Parathyroid adenoma (tissue), 2 donors: ENCODE results near the gene CPNE5.

Source experiments
- H2AFZ ChIP-seq: fragments of 300-600 bp; sonication (generic); one replicate; pipeline ENCODE4 v1.7.0; 2017; ENCODE audit warnings: antibody characterized with exemption, mild to moderate bottlenecking
- H3K27ac ChIP-seq: fragments of 300-600 bp; sonication (generic); one replicate; pipeline ENCODE4 v1.7.0; 2017
- H3K27me3 ChIP-seq: fragments of 300-600 bp; sonication (generic); one replicate; pipeline ENCODE4 v1.7.0; 2017; ENCODE audit warnings: low read length; ENCODE audit not compliant: control insufficient read depth, insufficient read depth
- H3K36me3 ChIP-seq: fragments of 300-600 bp; sonication (generic); one replicate; pipeline ENCODE4 v1.7.0; 2017; ENCODE audit warnings: low read length; ENCODE audit not compliant: control insufficient read depth, insufficient read depth
- H3K4me1 ChIP-seq: fragments of 300-600 bp; sonication (generic); one replicate; pipeline ENCODE4 v1.7.0; 2017; ENCODE audit warnings: control low read depth
- H3K4me2 ChIP-seq: fragments of 300-600 bp; sonication (generic); one replicate; pipeline ENCODE4 v1.7.0; 2017; ENCODE audit warnings: low read length
- H3K4me3 ChIP-seq: fragments of 300-600 bp; sonication (generic); one replicate; pipeline ENCODE4 v1.7.0; 2017; ENCODE audit warnings: low read depth, low read length
- H3K79me2 ChIP-seq: fragments of 300-600 bp; sonication (generic); one replicate; pipeline ENCODE4 v1.7.0; 2017; ENCODE audit warnings: control low read depth
- H3K9ac ChIP-seq: fragments of 300-600 bp; sonication (generic); one replicate; pipeline ENCODE4 v1.7.0; 2017; ENCODE audit warnings: mild to moderate bottlenecking
- H3K9me3 ChIP-seq: fragments of 300-600 bp; sonication (generic); one replicate; pipeline ENCODE4 v1.7.0; 2017; ENCODE audit warnings: low read length; ENCODE audit not compliant: control insufficient read depth
- TF ChIP-seq, protein P1 (sequence below): fragments of 300-600 bp; sonication (generic); IDR thresholded peaks from one replicate; pipeline ENCODE4 v1.7.0; 2017; ENCODE audit warnings: antibody characterized with exemption, mild to moderate bottlenecking
- donor health status: primary hyperparathyroidism.

The CPNE5 gene

DNA sequence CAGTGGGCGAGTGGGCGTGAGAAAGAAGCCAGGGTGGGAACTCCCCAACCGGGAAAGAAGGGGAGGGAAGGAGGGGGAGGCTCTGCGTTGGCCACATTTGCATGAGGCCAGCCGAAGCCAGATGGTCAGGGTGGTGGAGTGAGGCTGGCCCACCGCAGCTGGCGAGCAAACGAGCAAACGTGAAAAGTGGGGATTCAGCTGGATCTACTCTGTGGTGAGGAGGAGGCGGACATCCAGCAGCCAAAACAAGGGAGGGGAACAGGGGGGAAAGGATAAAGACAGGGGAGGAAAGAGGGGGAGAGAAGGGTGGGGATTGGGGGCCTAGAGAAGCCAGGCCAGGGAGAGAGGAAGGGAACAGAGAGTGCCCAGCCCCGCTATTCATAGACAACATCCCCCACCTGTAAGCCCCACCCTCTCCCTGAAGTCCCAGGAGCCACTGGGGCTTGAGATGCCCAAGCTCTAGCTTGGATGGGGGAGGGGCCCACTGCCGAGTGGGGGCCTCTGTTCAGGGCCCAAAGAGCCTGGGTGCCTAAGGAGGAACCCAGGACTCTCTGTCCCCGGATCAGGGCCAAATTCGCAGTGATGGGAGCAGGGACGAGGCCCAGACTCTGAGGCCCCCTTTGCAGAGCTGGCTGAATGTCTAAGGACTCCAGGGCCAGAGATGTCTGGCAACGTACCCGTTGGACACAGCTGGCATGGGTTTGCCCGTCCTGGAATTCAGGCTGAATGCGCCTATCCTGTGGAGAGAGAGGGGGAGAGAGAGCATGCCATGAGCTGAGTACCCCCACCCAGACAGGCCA, 45.1 kb downstream of the CPNE5 start:
- H3K36me3 ChIP-seq: no peaks in the 10 kb centered on the region
- no peaks in the 10 kb centered on the region for H3K27me3 ChIP-seq
- no peak overlapping the region for H3K27ac ChIP-seq
- H3K9me3 ChIP-seq: no peaks in the 10 kb centered on the region
- no peaks in the 10 kb centered on the region for H3K4me1 ChIP-seq
- H3K4me2 ChIP-seq: no peak overlapping the region
- no peak overlapping the region for H2AFZ ChIP-seq
- H3K9ac ChIP-seq: no peak overlapping the region
- TF ChIP-seq, protein P1, sequence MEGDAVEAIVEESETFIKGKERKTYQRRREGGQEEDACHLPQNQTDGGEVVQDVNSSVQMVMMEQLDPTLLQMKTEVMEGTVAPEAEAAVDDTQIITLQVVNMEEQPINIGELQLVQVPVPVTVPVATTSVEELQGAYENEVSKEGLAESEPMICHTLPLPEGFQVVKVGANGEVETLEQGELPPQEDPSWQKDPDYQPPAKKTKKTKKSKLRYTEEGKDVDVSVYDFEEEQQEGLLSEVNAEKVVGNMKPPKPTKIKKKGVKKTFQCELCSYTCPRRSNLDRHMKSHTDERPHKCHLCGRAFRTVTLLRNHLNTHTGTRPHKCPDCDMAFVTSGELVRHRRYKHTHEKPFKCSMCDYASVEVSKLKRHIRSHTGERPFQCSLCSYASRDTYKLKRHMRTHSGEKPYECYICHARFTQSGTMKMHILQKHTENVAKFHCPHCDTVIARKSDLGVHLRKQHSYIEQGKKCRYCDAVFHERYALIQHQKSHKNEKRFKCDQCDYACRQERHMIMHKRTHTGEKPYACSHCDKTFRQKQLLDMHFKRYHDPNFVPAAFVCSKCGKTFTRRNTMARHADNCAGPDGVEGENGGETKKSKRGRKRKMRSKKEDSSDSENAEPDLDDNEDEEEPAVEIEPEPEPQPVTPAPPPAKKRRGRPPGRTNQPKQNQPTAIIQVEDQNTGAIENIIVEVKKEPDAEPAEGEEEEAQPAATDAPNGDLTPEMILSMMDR: no peak
- no peak overlapping the region for H3K4me3 ChIP-seq
- no peaks in the 10 kb centered on the region for H3K79me2 ChIP-seq

DNA sequence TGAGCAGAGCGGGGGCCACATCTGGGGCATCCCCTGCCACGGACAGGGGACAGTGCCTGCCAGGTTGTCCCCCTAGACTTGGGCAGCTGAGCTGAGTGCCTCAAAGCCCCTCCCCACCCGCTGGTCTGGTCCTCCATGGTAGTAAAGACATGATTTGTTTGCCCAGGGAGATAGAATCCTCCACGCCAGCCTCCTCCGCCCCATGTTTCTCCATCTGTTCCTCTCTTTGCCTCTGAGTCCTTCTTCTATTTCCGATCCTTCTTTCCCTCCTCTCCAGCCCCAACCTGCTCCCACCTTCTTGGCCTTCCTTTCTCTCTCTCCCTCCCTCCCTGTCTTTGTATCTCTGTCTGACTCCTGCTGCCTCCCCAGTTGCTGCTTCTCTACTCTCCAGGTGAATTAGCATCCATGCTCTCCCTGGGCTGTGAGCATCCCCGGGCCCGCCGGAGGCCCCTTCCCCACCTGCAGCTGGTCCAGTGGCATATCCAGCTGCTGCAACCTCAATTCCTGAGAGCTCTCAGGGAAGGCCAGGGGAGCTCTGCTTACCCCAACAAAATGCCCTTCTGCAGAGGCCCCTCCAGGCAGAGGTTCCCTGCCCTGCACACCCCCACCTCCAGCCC, 45.8 kb downstream of the CPNE5 start:
- no peak overlapping the region for H3K4me2 ChIP-seq
- no peak overlapping the region for H3K9ac ChIP-seq
- no peaks in the 10 kb centered on the region for H3K9me3 ChIP-seq
- H3K36me3 ChIP-seq: no peaks in the 10 kb centered on the region
- no peaks in the 10 kb centered on the region for H3K27me3 ChIP-seq
- H3K4me1 ChIP-seq: no peaks in the 10 kb centered on the region
- no peaks in the 10 kb centered on the region for H3K79me2 ChIP-seq
- no peak overlapping the region for H3K27ac ChIP-seq
- H2AFZ ChIP-seq: no peak overlapping the region
- TF ChIP-seq, protein P1: no peak
- H3K4me3 ChIP-seq: no peak overlapping the region

DNA sequence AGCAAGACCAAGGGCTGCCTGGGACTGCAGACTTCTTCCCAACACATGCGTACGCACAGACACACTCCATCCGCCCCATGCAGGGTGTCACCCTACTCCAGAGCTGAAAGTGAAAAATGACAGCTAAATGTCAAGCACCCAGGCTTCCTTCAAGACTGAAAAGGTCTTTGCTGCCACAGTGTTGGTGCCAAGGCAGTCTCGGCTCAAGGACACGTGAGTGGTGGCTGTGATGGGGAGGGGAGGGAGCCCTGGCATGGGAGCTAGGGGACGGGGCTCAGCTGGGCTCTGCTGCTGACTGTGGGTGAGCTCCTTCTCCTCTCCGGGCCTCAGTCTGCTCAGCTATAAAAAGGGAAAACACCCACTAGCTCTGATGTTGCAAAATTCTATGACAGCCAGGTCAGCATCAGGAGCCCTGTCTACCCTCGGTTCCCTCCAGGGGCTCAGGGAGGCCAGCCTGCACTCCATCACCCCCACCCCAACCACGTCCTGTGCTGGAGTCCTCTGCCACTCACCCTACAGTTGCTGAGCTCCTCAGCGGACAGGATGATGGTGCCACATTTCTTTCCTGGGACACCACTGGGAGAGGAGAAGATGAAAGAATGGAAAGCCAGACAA, 47.6 kb downstream of the CPNE5 start:
- no peaks in the 10 kb centered on the region for H3K4me1 ChIP-seq
- TF ChIP-seq, protein P1: no peak
- H2AFZ ChIP-seq: no peak overlapping the region
- no peak overlapping the region for H3K4me3 ChIP-seq
- no peak overlapping the region for H3K27ac ChIP-seq
- no peaks in the 10 kb centered on the region for H3K79me2 ChIP-seq
- no peak overlapping the region for H3K9ac ChIP-seq
- H3K9me3 ChIP-seq: no peaks in the 10 kb centered on the region
- H3K27me3 ChIP-seq: no peaks in the 10 kb centered on the region
- H3K36me3 ChIP-seq: no peaks in the 10 kb centered on the region
- H3K4me2 ChIP-seq: no peak overlapping the region

DNA sequence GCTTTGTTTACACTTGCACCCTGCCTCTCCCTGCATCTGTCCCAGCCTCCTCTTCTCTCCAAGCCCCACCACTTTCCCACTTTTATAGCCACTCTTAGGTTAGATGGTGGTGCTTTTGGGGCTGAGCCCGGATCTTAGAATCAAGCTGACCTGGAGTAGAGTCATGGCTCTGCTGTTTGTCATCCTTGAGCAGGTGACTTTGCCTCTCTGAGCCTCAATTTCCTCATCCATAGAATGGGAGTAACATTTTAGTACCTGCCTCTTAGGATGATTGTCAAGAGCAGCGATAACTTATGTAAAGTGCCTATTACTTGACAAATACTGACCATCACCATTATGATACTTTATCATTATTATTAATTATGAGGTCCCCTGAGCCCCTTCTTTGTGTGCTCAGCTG, 48.2 kb downstream of the CPNE5 start:
- Histone ChIP-seq H3K27ac (no peak overlapping the region), H2AFZ (no peak overlapping the region), H3K4me2 (no peak overlapping the region), H3K9ac (no peak overlapping the region), H3K36me3 (no peaks in the 10 kb centered on the region), H3K27me3 (no peaks in the 10 kb centered on the region), H3K4me1 (no peaks in the 10 kb centered on the region), H3K4me3 (no peak overlapping the region), H3K9me3 (no peaks in the 10 kb centered on the region), H3K79me2 (no peaks in the 10 kb centered on the region)
- TF ChIP-seq, protein P1: no peak
